GM12864 (cell line): ENCODE measurements around the gene RNF138.
"Not testable (repeated sequence)": the region's sequence is repeated elsewhere in the genome, so short reads cannot be mapped to it uniquely, and the experiment has no call there.

Source experiments
- DNase-seq: peaks from one replicate; pipeline ENCODE4 v3.0.0-alpha.2; 2011; ENCODE audit warnings: low read depth
- H3K4me3 ChIP-seq: 2 replicates; pipeline ENCODE4 v1.5.1; 2011; ENCODE audit warnings: mild to moderate bottlenecking, low read depth, low read length, control low read depth
- TF ChIP-seq, protein P1 (sequence below): IDR thresholded peaks from 2 replicates; pipeline ENCODE4 v1.5.1; 2011; ENCODE audit warnings: low read depth, mild to moderate bottlenecking, moderate library complexity, low read length, control low read depth, inconsistent platforms; ENCODE audit errors: missing control alignments

RNF138 gene

DNA sequence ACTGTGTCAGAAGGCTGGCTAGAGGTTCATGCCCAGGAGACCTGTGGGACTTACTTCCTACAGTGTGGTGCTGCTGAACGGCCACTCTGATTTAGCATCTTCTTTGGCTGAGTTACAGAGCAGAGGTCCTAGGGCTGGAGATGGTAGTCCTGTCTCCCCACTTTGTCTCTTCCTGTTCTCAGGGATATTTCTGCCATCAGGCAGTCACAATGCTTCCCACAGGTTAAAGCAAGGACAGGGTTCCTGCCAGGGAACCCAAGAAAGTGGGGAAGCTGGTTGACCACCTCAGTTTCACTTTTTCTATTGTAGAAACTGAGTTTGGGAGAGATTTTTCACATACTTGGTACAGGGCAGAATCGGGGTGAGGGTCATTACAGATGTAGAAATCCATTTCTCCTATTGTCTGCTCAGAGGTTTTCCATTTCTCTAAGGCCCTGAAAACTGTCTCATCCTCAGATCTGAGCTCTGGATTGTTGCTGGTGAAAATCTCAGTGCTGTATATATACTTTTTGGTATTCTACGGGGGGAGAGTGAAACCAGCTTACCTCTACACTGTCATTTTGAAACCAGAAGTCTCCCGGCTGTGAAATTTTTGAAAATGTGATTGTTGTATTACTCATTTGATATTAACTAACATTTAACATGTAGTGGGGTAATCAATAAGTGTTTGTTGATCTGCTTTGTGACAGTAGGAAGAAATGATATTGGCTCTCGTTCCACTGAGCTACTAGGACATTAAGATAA is 61.2 kb downstream of the RNF138 start:
- peak overlapping the region; percentile 31; the same call in 1 of the 2 replicates for H3K4me3 ChIP-seq
- DNase-seq: peak; percentile 13

GRCh38 chr18:32156855-32157254 is 65.2 kb downstream of the RNF138 start:
- TF ChIP-seq, protein P1, sequence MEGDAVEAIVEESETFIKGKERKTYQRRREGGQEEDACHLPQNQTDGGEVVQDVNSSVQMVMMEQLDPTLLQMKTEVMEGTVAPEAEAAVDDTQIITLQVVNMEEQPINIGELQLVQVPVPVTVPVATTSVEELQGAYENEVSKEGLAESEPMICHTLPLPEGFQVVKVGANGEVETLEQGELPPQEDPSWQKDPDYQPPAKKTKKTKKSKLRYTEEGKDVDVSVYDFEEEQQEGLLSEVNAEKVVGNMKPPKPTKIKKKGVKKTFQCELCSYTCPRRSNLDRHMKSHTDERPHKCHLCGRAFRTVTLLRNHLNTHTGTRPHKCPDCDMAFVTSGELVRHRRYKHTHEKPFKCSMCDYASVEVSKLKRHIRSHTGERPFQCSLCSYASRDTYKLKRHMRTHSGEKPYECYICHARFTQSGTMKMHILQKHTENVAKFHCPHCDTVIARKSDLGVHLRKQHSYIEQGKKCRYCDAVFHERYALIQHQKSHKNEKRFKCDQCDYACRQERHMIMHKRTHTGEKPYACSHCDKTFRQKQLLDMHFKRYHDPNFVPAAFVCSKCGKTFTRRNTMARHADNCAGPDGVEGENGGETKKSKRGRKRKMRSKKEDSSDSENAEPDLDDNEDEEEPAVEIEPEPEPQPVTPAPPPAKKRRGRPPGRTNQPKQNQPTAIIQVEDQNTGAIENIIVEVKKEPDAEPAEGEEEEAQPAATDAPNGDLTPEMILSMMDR: no peak
- H3K4me3 ChIP-seq: no peak overlapping the region
- DNase-seq: no peak

More for the DNA sequence above, 61.2 kb downstream of the RNF138 start:
- TF ChIP-seq, protein P1: no peak

- H3K4me3 ChIP-seq: no peak overlapping the region
- TF ChIP-seq, protein P1: no peak
- no peak for DNase-seq
These were observed 65.9 kb downstream of the RNF138 start for GRCh38 chr18:32157580-32157979.

DNA sequence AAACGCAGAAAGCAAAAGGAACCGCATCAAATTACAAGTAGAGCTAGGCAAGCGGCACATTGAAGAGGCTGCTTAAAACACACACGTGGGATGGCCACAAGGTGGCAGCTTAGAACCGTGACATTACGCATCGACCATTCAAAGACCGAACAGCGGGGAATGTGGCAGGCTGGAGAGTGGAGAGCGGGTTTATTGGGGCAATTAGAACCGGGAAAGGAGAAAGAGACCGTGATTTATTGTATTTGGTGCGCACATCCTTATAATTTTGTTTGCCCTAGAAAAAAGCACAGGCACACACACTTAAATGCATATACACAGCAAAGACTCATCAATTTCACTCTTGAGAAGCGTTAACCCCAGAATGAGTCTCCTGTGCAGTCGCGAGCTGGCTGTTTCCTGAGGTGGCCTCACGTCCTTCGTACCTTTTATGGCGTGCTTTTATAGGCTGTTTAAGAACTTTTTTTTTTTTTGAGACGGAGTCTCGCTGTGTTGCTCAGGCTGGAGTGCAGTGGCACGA is 66.5 kb downstream of the RNF138 start:
- TF ChIP-seq, protein P1: peak; percentile 88
- no peak overlapping the region for H3K4me3 ChIP-seq
- peak; percentile 64 for DNase-seq

GRCh38 chr18:32158631-32159030 is 67.0 kb downstream of the RNF138 start:
- DNase-seq, H3K4me3 ChIP-seq: not testable (repeated sequence)

DNA sequence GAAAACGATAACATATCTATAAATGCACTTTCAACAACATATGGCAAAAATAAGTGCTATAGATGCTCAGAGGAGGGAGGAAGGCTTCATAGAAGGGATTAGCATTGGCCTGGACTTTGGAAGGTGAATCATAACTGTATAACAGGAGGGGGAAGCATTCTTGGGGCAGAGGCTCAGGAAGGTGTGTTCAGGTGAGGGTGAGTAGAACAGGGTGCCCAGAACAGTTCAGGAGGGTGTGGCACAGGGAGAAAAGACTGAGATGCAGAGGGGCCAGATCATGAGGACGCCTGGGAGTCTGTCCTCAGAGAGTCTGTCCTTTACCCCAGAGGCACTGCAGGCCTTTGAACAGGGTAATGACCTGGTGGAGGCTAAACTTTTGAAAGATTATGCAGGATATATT is 68.9 kb downstream of the RNF138 start:
- no peak overlapping the region for H3K4me3 ChIP-seq
- TF ChIP-seq, protein P1: no peak
- no peak for DNase-seq

DNA sequence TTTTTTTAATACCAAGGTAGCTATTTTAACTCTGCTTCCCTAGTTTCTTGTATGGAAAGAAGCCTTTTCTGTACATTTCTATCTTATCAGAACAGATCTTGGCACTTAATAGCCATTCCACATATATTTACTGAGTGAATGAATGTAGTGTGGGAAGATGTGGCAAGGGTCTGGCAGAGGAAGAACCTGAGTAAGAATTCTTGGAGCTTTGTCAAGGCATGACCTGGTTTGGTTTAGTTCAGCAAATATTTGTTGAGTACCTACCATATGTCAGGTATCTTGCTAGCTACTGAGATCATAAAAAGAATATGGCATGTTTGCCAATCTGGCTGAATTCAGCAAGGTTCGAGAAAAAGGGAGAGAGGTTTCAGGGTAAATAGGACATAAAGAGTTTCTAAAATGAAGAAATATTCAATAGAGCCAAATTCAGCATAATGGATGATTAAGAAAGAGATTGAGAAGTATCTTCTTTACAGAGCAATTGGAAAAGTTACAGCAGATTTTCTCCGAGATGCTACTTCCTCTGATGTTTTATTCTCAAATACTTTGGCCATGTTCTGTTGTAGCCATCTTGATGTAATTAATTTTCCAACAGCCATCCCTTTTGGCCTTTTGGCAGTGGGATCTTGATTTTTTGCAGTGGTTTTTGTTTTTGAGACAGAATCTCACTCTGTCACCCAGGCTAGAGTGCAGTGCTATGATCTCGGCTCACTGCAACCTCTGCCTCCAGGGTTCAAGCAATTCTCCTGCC is 76.5 kb downstream of the RNF138 start:
- no peak for DNase-seq
- TF ChIP-seq, protein P1: no peak
- H3K4me3 ChIP-seq: no peak overlapping the region
